CD8-positive, alpha-beta memory T cell (primary cell): ENCODE results near the gene KLHL2. TPM values are rescaled to one million over a fixed set of nuclear protein-coding genes. Genes with fewer than 3 reads are reported as not detected.
"Not testable (repeated sequence)": the region's sequence is repeated elsewhere in the genome, so short reads cannot be mapped to it uniquely, and the experiment has no call there.

Experiments
- CTCF ChIA-PET: fragments of 350-600 bp; sonication (Branson Sonifier 250); formaldehyde crosslinking; loops from one replicate; lab custom pipeline; 2021; ENCODE audit warnings: antibody characterized with exemption; lab: Charles Lee
- POLR2A ChIA-PET: fragments of 350-600 bp; sonication (Branson Sonifier 250); formaldehyde crosslinking; loops from one replicate; lab custom pipeline; 2021; ENCODE audit warnings: antibody characterized with exemption; lab: Charles Lee
- DNase-seq, 5 donors: peaks; one replicate each; pipeline versions ENCODE4 v3.0.0 to v3.0.0-alpha.2; 2020 to 2022; ENCODE audit warnings: mixed read lengths in 1 of 5
- H3K27ac ChIP-seq: one replicate; pipeline ENCODE4 v1.7.0; 2013; ENCODE audit warnings: low read depth, mild to moderate bottlenecking, low read length, moderate library complexity
- H3K27me3 ChIP-seq: 2 replicates; pipeline ENCODE4 v1.7.0; 2013; ENCODE audit warnings: low read length, mild to moderate bottlenecking; ENCODE audit not compliant: insufficient read depth, poor library complexity, severe bottlenecking
- H3K36me3 ChIP-seq: 2 replicates; pipeline ENCODE4 v1.7.0; 2013; ENCODE audit warnings: mild to moderate bottlenecking, low read length, moderate library complexity; ENCODE audit not compliant: insufficient read depth
- H3K4me1 ChIP-seq: 2 replicates; pipeline ENCODE4 v1.7.0; 2013; ENCODE audit warnings: mild to moderate bottlenecking, low read length, moderate library complexity; ENCODE audit not compliant: insufficient read depth
- H3K4me3 ChIP-seq: 2 replicates; pipeline ENCODE4 v1.7.0; 2013; ENCODE audit warnings: mild to moderate bottlenecking, low read length
- H3K9me3 ChIP-seq: 2 replicates; pipeline ENCODE4 v1.7.0; 2013; ENCODE audit warnings: mild to moderate bottlenecking, low read length
- H3K27ac Mint-ChIP-seq, 8 donors: one replicate each; pipeline ENCODE4 v1.8.0; 2020 to 2021; ENCODE audit warnings: mixed read lengths in 8 of 8, mild to moderate bottlenecking in 6 of 8, inconsistent platforms in 3 of 8, moderate library complexity in 3 of 8
- H3K27me3 Mint-ChIP-seq, 2 donors: one replicate each; pipeline ENCODE4 v1.8.0; 2020 to 2021; ENCODE audit warnings: mixed read lengths in 2 of 2, mild to moderate bottlenecking in 1 of 2, moderate library complexity in 1 of 2
- H3K36me3 Mint-ChIP-seq, 3 donors: one replicate each; pipeline ENCODE4 v1.8.0; 2020 to 2021; ENCODE audit warnings: mixed read lengths in 3 of 3, inconsistent platforms in 1 of 3, mild to moderate bottlenecking in 1 of 3
- H3K4me1 Mint-ChIP-seq, 3 donors: one replicate each; pipeline ENCODE4 v1.8.0; 2020 to 2021; ENCODE audit warnings: mixed read lengths in 3 of 3, inconsistent platforms in 1 of 3, mild to moderate bottlenecking in 1 of 3
- H3K4me3 Mint-ChIP-seq, 7 donors: one replicate each; pipeline ENCODE4 v1.8.0; 2020 to 2021; ENCODE audit warnings: mixed read lengths in 7 of 7, mild to moderate bottlenecking in 6 of 7, moderate library complexity in 4 of 7, inconsistent platforms in 2 of 7
- H3K9me3 Mint-ChIP-seq, 5 donors: one replicate each; pipeline ENCODE4 v1.8.0; 2020 to 2022; ENCODE audit warnings: mixed read lengths in 5 of 5, mild to moderate bottlenecking in 3 of 5, moderate library complexity in 2 of 5, inconsistent platforms in 1 of 5
- polyA plus RNA-seq: library from polyadenylated mRNA; unstranded; fragments of 300-500 nt; fragmentation: Illumina TruSeq; gene quantifications from one replicate; pipeline ENCODE4 v1.2.3, GENCODE V29; 2021
- total RNA-seq, 2 experiments: library from RNA; stranded (reverse); gene quantifications; one replicate each; pipeline ENCODE4 v1.2.3, GENCODE V29; 2021

Gene KLHL2
- total and polyA plus RNA-seq, 3 experiments from 2014 or later, result 5.2 to 25.9 (median 25.7) TPM

DNA sequence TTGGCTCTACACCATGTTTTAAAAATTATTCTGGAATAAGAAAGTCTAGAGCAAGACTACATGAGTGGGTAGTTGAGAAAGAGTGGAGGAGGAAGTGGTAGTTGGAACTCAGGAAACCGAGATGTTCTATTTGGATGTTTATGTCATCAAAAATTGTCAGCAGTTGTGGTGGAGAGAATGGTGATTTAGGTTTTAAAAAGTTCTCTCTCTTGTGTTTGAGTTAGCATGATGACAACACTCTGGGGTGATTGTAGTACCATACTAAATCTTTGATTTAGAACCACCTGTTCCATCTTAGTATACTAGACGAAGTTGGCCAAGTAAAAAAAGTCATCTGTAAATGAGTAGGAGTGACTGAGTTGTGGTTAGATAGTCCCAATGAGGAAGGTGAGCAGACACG, 40.7 kb downstream of the KLHL2 start:
- H3K27me3 Mint-ChIP-seq, result no peaks in the 10 kb centered on the region
- Histone ChIP-seq H3K9me3 (no peaks in the 10 kb centered on the region), H3K4me1 (peaks cover 11% of the 10 kb centered on the region), H3K36me3 (no peaks in the 10 kb centered on the region), H3K27ac (no peak overlapping the region), H3K4me3 (no peak overlapping the region), H3K27me3 (no peaks in the 10 kb centered on the region)
- H3K9me3 Mint-ChIP-seq, result no peaks in the 10 kb centered on the region
- ChIA-PET POLR2A (no interaction called here), CTCF (no interaction called here)
- H3K27ac Mint-ChIP-seq, result no peak overlapping the region
- H3K36me3 Mint-ChIP-seq, result peaks cover 7 to 22% (median 11%) of the 10 kb centered on the region in 3 donors
- DNase-seq, result no peak
- H3K4me1 Mint-ChIP-seq, result peaks cover 0 to 5% (median 0%) of the 10 kb centered on the region in 3 donors
- H3K4me3 Mint-ChIP-seq, result no peak overlapping the region

DNA sequence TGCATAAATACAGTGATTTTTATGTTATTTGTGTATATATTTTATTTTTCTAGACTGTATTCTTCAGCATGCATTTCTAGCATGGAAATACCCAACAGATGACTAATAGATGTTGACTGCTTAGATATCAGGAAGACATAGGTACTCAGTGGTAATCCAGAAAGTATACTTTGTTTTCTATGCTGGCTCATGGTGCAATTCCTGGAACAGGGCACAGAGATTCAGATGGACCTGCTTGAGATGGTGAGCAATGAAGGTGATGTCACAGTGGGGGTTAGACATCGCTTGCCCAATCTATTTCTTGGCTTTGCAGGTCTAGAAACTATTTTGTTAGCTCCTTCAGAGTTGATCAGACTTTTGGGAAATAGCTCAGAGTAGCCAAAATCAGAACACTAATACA, 41.5 kb downstream of the KLHL2 start:
- POLR2A ChIA-PET, H3K27me3 Mint-ChIP-seq, H3K27ac ChIP-seq, H3K9me3 Mint-ChIP-seq, H3K4me3 Mint-ChIP-seq, H3K4me1 Mint-ChIP-seq, H3K27me3 ChIP-seq, CTCF ChIA-PET, DNase-seq, H3K4me3 ChIP-seq, H3K9me3 ChIP-seq, H3K36me3 ChIP-seq: not testable (repeated sequence)
- peaks cover 5 to 14% (median 7%) of the 10 kb centered on the region in 3 donors for H3K36me3 Mint-ChIP-seq
- peaks cover 11% of the 10 kb centered on the region for H3K4me1 ChIP-seq
- H3K27ac Mint-ChIP-seq, result peak overlapping the region in 1 of 8 donors; percentile 8

DNA sequence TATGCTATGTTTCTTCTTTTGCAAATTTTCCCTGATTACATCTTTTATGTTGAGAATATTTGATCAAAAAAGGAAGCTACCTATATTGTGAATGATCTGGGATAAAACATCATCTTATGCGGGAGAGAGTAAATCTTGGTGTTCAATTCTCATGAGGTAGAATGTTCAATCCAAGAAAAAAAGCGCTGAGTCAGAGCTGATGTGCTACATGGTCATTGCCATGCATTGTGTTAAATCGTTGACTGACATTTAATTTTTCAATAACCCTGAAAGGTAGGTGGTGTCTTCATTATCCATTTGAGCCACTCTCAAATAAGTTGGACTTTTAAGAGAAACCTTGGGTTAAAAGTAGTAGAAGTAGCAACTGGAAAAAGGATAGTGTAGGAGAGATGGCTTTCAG, 47.4 kb downstream of the KLHL2 start:
- CTCF ChIA-PET, H3K27me3 ChIP-seq, H3K27me3 Mint-ChIP-seq, H3K27ac ChIP-seq, H3K4me3 ChIP-seq, H3K4me3 Mint-ChIP-seq, DNase-seq, H3K36me3 ChIP-seq, H3K9me3 Mint-ChIP-seq, H3K9me3 ChIP-seq, H3K36me3 Mint-ChIP-seq, POLR2A ChIA-PET: not testable (repeated sequence)
- H3K4me1 ChIP-seq, result peaks cover 26% of the 10 kb centered on the region
- H3K27ac Mint-ChIP-seq, result peak overlapping the region in 2 of 8 donors; percentile 0 to 19
- H3K4me1 Mint-ChIP-seq, result peaks cover 34 to 40% (median 39%) of the 10 kb centered on the region in 3 donors

DNA sequence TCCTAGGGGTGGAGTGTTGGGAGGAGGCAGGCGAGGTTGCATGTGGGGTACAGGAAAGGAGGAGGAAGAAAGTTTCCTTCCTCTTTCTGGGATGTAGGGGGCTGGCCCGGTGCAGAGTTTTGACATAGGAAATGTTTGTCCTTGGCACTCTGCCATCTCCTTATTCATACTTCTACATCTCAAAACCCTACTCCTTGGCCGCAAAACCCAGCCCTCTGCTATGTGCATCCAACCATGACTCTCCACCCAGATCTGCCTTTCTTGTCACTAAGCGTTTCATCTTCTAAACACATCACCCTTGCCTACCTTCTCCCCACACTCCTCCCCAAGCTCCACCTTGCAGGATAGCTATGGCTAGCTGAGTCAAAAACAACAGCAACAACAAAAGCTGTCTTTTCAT, 48.1 kb downstream of the KLHL2 start:
- H3K27ac ChIP-seq, H3K4me3 ChIP-seq, H3K9me3 ChIP-seq, H3K27me3 Mint-ChIP-seq, H3K27me3 ChIP-seq, POLR2A ChIA-PET, H3K36me3 ChIP-seq, CTCF ChIA-PET, H3K36me3 Mint-ChIP-seq, H3K9me3 Mint-ChIP-seq: not testable (repeated sequence)
- peaks cover 32% of the 10 kb centered on the region for H3K4me1 ChIP-seq
- Mint-ChIP-seq H3K27ac (peak overlapping the region in 4 of 8 donors; percentile 19 to 75 (median 58)), H3K4me1 (peaks cover 36 to 47% (median 41%) of the 10 kb centered on the region in 3 donors), H3K4me3 (peak overlapping the region in 1 of 7 donors; percentile 66)
- DNase-seq, result peak in 3 of 5 donors; percentile 31 to 77 (median 54)

DNA sequence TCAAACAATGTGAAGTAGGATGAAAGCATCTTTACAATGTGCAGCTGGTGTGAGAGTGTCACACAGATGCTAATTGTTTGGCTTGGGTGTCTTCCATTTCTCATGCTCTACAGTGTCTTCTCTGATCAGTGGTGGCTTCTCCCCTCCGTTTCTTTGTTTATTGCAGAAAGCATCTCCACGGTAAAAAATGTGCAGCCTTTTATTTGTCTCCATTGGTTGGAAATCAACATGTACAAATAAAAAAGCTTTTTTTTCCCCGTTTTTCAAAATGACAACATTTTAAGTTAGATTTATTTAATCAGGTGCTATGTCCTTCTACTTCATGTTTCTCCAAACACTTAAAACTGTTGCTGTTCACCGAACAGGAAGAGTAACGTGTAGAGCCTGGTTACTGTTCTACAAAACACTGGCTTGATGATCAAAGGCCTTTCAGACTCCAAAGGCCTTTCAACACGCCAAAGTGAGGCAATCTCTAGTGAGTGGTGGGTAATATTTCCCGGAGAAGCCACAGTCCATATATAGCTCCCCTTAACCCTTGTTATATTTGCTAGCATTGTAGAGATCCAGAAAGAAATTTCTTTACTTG, 48.8 kb downstream of the KLHL2 start:
- peaks cover 37 to 51% (median 46%) of the 10 kb centered on the region in 3 donors for H3K4me1 Mint-ChIP-seq
- H3K27ac Mint-ChIP-seq, result peak overlapping the region in 3 of 8 donors; percentile 66 to 83 (median 72)
- H3K27me3 ChIP-seq, H3K36me3 Mint-ChIP-seq, H3K36me3 ChIP-seq, H3K27ac ChIP-seq, H3K27me3 Mint-ChIP-seq, H3K4me3 ChIP-seq, H3K9me3 Mint-ChIP-seq, CTCF ChIA-PET, H3K9me3 ChIP-seq, POLR2A ChIA-PET: not testable (repeated sequence)
- peak in 1 of 5 donors; percentile 63 for DNase-seq
- peaks cover 38% of the 10 kb centered on the region for H3K4me1 ChIP-seq
- peak overlapping the region in 2 of 7 donors; percentile 32 for H3K4me3 Mint-ChIP-seq

DNA sequence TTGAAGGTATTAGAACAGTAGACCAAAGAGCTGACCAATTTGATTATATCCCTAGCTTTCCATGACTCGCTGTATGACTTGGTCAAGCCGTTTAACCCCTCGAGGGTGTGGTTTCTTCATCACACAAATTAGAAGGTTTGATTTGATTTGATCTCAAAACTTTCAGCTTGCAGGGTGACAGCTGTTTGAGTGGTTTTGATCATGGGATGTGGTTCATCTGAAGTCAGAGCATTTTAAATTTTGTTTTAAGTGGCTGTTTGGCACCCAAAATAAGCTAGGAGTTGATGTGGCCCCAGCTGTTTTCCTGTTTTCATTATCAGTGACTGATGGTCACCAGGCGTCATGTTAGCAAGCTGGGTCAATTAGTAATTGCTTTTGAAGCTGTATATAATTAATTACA, 52.4 kb downstream of the KLHL2 start:
- H3K36me3 ChIP-seq, H3K27me3 Mint-ChIP-seq, CTCF ChIA-PET, H3K9me3 ChIP-seq, POLR2A ChIA-PET, H3K4me3 Mint-ChIP-seq, H3K27me3 ChIP-seq, H3K9me3 Mint-ChIP-seq, H3K27ac ChIP-seq, H3K4me3 ChIP-seq: not testable (repeated sequence)
- peak overlapping the region in 3 of 8 donors; percentile 2 to 62 (median 43) for H3K27ac Mint-ChIP-seq
- peaks cover 0 to 12% (median 6%) of the 10 kb centered on the region in 3 donors for H3K36me3 Mint-ChIP-seq
- H3K4me1 Mint-ChIP-seq, result peaks cover 33 to 48% (median 43%) of the 10 kb centered on the region in 3 donors
- peaks cover 38% of the 10 kb centered on the region for H3K4me1 ChIP-seq
- DNase-seq, result peak in 1 of 5 donors; percentile 42

DNA sequence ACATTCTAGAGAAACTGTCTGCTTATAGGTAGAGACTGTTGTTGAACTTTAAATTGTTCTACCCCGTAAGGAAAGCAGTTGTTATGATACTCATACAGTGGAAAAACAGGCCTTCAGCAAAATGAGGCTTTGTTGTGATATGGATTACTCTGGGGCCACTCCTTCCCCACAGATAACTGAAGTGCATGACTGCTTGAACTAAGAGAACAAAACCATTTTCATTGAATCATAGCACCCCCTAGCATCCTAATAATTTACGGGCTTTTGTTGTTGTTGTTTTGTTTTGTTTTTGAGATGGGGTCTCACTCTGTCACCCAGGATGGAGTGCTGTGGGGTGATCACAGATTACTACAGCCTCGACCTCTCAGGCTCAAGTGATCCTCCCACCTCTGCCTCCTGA, 54.9 kb downstream of the KLHL2 start:
- H3K27me3 Mint-ChIP-seq, H3K4me3 ChIP-seq, DNase-seq, CTCF ChIA-PET, H3K9me3 Mint-ChIP-seq, POLR2A ChIA-PET, H3K27ac ChIP-seq, H3K9me3 ChIP-seq, H3K36me3 ChIP-seq, H3K27me3 ChIP-seq, H3K4me3 Mint-ChIP-seq: not testable (repeated sequence)
- Mint-ChIP-seq H3K27ac (peak overlapping the region in 1 of 8 donors; percentile 27), H3K4me1 (peaks cover 18 to 25% (median 23%) of the 10 kb centered on the region in 3 donors), H3K36me3 (peaks cover 0 to 26% (median 15%) of the 10 kb centered on the region in 3 donors)
- H3K4me1 ChIP-seq, result peaks cover 21% of the 10 kb centered on the region

DNA sequence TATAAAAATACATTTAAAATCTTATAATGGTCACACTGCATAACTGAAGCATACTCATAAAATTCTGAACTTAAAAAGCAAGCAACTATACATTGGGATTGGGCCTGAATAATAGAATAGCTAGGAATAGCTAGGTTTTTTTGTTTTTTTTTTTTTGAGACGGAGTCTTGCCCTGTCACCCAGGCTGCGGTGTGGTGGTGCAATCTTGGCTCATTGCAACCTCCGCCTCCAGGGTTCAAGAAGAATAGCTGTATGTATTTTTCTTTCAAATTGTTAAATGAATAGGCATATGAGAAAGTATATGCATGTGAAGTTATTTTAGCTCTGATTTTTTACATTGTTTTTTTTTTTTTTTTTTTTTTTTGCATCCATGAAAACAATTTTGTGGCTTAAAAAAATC, 56.1 kb downstream of the KLHL2 start:
- H3K4me1 ChIP-seq, result peaks cover 17% of the 10 kb centered on the region
- H3K4me3 ChIP-seq, H3K27ac ChIP-seq, H3K9me3 ChIP-seq, DNase-seq, CTCF ChIA-PET, H3K27ac Mint-ChIP-seq, H3K27me3 Mint-ChIP-seq, H3K4me3 Mint-ChIP-seq, POLR2A ChIA-PET, H3K9me3 Mint-ChIP-seq, H3K27me3 ChIP-seq, H3K36me3 ChIP-seq: not testable (repeated sequence)
- Mint-ChIP-seq H3K36me3 (peaks cover 4 to 29% (median 19%) of the 10 kb centered on the region in 3 donors), H3K4me1 (peaks cover 13 to 20% (median 19%) of the 10 kb centered on the region in 3 donors)
